Stimulated activated CD4-positive, alpha-beta T cell treated with anti-CD3 and anti-CD28 coated beads, TNF-alpha, amount 100 ng/mL, for 4 hours (primary cell): Measurements from ENCODE around the gene GXYLT1.
"Not testable (repeated sequence)": the region's sequence is repeated elsewhere in the genome, so short reads cannot be mapped to it uniquely, and the experiment has no call there.

ENCODE experiments used
- DNase-seq, 3 experiments: peaks; one replicate each; pipeline ENCODE4 v3.0.0-alpha.2; 2020; ENCODE audit warnings: low read depth in 3 of 3

Gene GXYLT1

GRCh38 chr12:42144158-42144407 lies 591 bp downstream of the GXYLT1 start:
- DNase-seq, result peak in 1 of 3 experiments; percentile 7

- no peak for DNase-seq
Observed at GRCh38 chr12:42143452-42144157, 1.1 kb downstream of the GXYLT1 start.

- DNase-seq, result no peak
Observed at GRCh38 chr12:42141981-42142606, 2.6 kb downstream of the GXYLT1 start.

- no peak for DNase-seq
Observed at GRCh38 chr12:42140901-42141300, 3.8 kb downstream of the GXYLT1 start.

- DNase-seq, result no peak
Observed at GRCh38 chr12:42135259-42135814, 9.3 kb downstream of the GXYLT1 start.

- no peak for DNase-seq
Observed at GRCh38 chr12:42130672-42131402, 13.8 kb downstream of the GXYLT1 start.

GRCh38 chr12:42129595-42130204 lies 15.0 kb downstream of the GXYLT1 start:
- DNase-seq, result no peak

GRCh38 chr12:42128888-42129287 lies 15.8 kb downstream of the GXYLT1 start:
- no peak for DNase-seq

GRCh38 chr12:42128327-42128726 lies 16.3 kb downstream of the GXYLT1 start:
- DNase-seq, result no peak

GRCh38 chr12:42126963-42127362 lies 17.7 kb downstream of the GXYLT1 start:
- no peak for DNase-seq

- DNase-seq, result no peak
Observed at GRCh38 chr12:42125388-42125767, 19.3 kb downstream of the GXYLT1 start.

GRCh38 chr12:42124764-42125387 lies 19.8 kb downstream of the GXYLT1 start:
- no peak for DNase-seq

- no peak for DNase-seq
Observed at GRCh38 chr12:42119085-42119633, 25.5 kb downstream of the GXYLT1 start.

GRCh38 chr12:42118136-42118879 lies 26.4 kb downstream of the GXYLT1 start:
- DNase-seq, result no peak

- no peak for DNase-seq
Observed at GRCh38 chr12:42109031-42109430, 35.6 kb downstream of the GXYLT1 start.

- not testable (repeated sequence) for DNase-seq
Observed at GRCh38 chr12:42106791-42107190, 37.9 kb downstream of the GXYLT1 start.

GRCh38 chr12:42104784-42105183 lies 39.9 kb downstream of the GXYLT1 start:
- no peak for DNase-seq

- no peak for DNase-seq
Observed at GRCh38 chr12:42104087-42104486, 40.6 kb downstream of the GXYLT1 start.

- DNase-seq, result no peak
Observed at GRCh38 chr12:42103155-42103554, 41.5 kb downstream of the GXYLT1 start.

- no peak for DNase-seq
Observed at GRCh38 chr12:42102720-42103119, 42.0 kb downstream of the GXYLT1 start.

- no peak for DNase-seq
Observed at GRCh38 chr12:42099433-42099832, 45.2 kb downstream of the GXYLT1 start.
